ENCODE measurements around the gene ZYG11A. TPM values are rescaled to one million over a fixed set of nuclear protein-coding genes. Genes with fewer than 3 reads are reported as not detected.

ZYG11A gene
- total RNA-seq, 4 donors from 2014 or later, result not detected

GRCh38 chr1:52848423-52848822, 5.9 kb downstream of the ZYG11A start:
- TF ChIP-seq, protein P1, sequence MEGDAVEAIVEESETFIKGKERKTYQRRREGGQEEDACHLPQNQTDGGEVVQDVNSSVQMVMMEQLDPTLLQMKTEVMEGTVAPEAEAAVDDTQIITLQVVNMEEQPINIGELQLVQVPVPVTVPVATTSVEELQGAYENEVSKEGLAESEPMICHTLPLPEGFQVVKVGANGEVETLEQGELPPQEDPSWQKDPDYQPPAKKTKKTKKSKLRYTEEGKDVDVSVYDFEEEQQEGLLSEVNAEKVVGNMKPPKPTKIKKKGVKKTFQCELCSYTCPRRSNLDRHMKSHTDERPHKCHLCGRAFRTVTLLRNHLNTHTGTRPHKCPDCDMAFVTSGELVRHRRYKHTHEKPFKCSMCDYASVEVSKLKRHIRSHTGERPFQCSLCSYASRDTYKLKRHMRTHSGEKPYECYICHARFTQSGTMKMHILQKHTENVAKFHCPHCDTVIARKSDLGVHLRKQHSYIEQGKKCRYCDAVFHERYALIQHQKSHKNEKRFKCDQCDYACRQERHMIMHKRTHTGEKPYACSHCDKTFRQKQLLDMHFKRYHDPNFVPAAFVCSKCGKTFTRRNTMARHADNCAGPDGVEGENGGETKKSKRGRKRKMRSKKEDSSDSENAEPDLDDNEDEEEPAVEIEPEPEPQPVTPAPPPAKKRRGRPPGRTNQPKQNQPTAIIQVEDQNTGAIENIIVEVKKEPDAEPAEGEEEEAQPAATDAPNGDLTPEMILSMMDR (IDR thresholded peaks at IDR 0.05), result no peak
- TF ChIP-seq POLR2A (IDR thresholded peaks at IDR 0.05), result no peak

DNA sequence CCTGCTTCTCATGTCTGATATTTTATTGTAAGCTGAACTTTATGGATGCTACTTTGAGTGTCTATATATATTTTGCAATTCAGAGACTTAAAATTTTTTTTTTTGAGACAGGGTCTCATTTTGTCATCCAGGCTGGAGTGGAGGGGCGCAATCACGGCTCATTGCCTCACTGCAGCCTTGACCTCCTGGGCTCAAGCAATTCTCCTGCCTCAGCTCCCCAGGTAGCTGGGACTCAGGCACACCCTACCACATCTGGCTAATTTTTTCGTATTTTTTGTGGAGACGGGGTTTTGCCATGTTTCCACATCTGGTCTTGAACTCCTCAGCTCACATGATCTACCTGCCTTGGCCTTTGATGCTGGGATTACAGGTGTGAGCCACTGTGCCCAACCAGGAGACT, 8.4 kb downstream of the ZYG11A start:
- H3K27ac ChIP-seq, result no peak overlapping the region
- H3K27me3 ChIP-seq, result no peaks in the 10 kb centered on the region
- no peaks in the 10 kb centered on the region for H3K9me3 ChIP-seq
- TF ChIP-seq, protein P1 (IDR thresholded peaks at IDR 0.05), result no peak
- TF ChIP-seq POLR2A (IDR thresholded peaks at IDR 0.05), result no peak
- no peaks in the 10 kb centered on the region for H3K36me3 ChIP-seq
- DNase-seq, result no peak
- H3K4me3 ChIP-seq, result no peak overlapping the region
- no peaks in the 10 kb centered on the region for H3K4me1 ChIP-seq

More at GRCh38 chr1:52848423-52848822, 5.9 kb downstream of the ZYG11A start:
- H3K36me3 ChIP-seq, result no peaks in the 10 kb centered on the region
- H3K27ac ChIP-seq, result no peak overlapping the region
- H3K4me1 ChIP-seq, result peaks cover 0 to under 1% (median 0%) of the 10 kb centered on the region in 4 donors
- H3K4me3 ChIP-seq, result no peak overlapping the region
- H3K9me3 ChIP-seq, result no peaks in the 10 kb centered on the region
- no peak for DNase-seq
- peaks cover 0 to 6% of the 10 kb centered on the region in 2 donors for H3K27me3 ChIP-seq

GRCh38 chr1:52852854-52853253, 10.3 kb downstream of the ZYG11A start:
- TF ChIP-seq, protein P1 (IDR thresholded peaks at IDR 0.05), result no peak
- TF ChIP-seq POLR2A (IDR thresholded peaks at IDR 0.05), result no peak
- no peaks in the 10 kb centered on the region for H3K36me3 ChIP-seq
- DNase-seq, result no peak
- H3K27ac ChIP-seq, result no peak overlapping the region
- no peak overlapping the region for H3K4me3 ChIP-seq
- no peaks in the 10 kb centered on the region for H3K9me3 ChIP-seq
- H3K4me1 ChIP-seq, result no peaks in the 10 kb centered on the region
- no peaks in the 10 kb centered on the region for H3K27me3 ChIP-seq

DNA sequence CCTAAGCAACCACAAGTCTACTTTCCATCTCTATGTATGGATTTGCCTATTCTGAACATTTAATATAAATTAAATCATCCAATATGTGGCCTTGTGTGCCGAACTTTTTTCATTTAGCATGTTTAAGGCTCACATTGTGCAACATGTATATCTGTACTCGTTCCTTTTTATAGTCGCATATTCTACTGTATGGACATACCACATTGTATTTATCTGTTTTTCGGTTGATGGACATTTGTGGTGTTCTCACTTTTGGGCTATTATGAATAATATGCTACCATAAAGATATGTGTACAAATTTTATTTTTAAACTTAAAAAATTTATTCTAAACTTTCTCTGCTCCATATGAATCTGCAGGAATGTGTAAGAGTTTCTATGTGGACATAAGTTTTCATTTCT, 13.0 kb downstream of the ZYG11A start:
- Histone ChIP-seq H3K9me3 (no peaks in the 10 kb centered on the region), H3K4me3 (no peak overlapping the region)
- TF ChIP-seq, protein P1 (IDR thresholded peaks at IDR 0.05), result no peak
- TF ChIP-seq POLR2A (IDR thresholded peaks at IDR 0.05), result no peak

GRCh38 chr1:52856026-52856425, 13.5 kb downstream of the ZYG11A start:
- no peak overlapping the region for H3K4me3 ChIP-seq

More for the DNA sequence above, 13.0 kb downstream of the ZYG11A start:
- no peaks in the 10 kb centered on the region for H3K4me1 ChIP-seq
- H3K36me3 ChIP-seq, result no peaks in the 10 kb centered on the region
- no peaks in the 10 kb centered on the region for H3K27me3 ChIP-seq
- no peak for DNase-seq
- no peak overlapping the region for H3K27ac ChIP-seq

More at GRCh38 chr1:52856026-52856425, 13.5 kb downstream of the ZYG11A start:
- DNase-seq, result no peak
- TF ChIP-seq, protein P1 (IDR thresholded peaks at IDR 0.05), result no peak
- no peak for TF ChIP-seq POLR2A (IDR thresholded peaks at IDR 0.05)
- Histone ChIP-seq H3K4me1 (no peaks in the 10 kb centered on the region), H3K36me3 (no peaks in the 10 kb centered on the region), H3K27me3 (no peaks in the 10 kb centered on the region), H3K27ac (no peak overlapping the region), H3K9me3 (no peaks in the 10 kb centered on the region)
